HEK293T (cell line): ENCODE data around the gene SPATS2L.

Experiments used
- CTCF ChIA-PET: fragments of 350-600 bp; formaldehyde crosslinking; extraction: SDS; loops from one replicate; lab custom pipeline; 2021; ENCODE audit warnings: antibody characterized with exemption, inconsistent platforms; lab: Yijun Ruan, JAX
- POLR2A ChIA-PET: fragments of 350-600 bp; formaldehyde crosslinking; extraction: SDS; loops from one replicate; lab custom pipeline; 2020; ENCODE audit warnings: antibody characterized with exemption, inconsistent platforms; lab: Yijun Ruan, JAX
- DNase-seq: peaks from one replicate; pipeline ENCODE4 v3.0.0; 2012; ENCODE audit warnings: mixed read lengths; ENCODE audit errors: extremely low spot score
- ARNT ChIP-seq: fragments of 450-650 bp; IDR thresholded peaks from 2 replicates; pipeline ENCODE4 v1.6.1; 2017; ENCODE audit warnings: mild to moderate bottlenecking
- BHLHE40 ChIP-seq: fragments of 450-650 bp; IDR thresholded peaks from 2 replicates; pipeline ENCODE4 v1.6.1; 2016; ENCODE audit warnings: mild to moderate bottlenecking, moderate library complexity, borderline replicate concordance
- CTBP1 ChIP-seq: fragments of 450-650 bp; IDR thresholded peaks from 2 replicates; pipeline ENCODE4 v1.6.1; 2016; ENCODE audit warnings: borderline replicate concordance
- ELF4 ChIP-seq: fragments of 450-650 bp; IDR thresholded peaks from 2 replicates; pipeline ENCODE4 v1.6.1; 2017; ENCODE audit warnings: antibody characterized with exemption
- FOXA1 ChIP-seq: fragments of 450-650 bp; IDR thresholded peaks from 2 replicates; pipeline ENCODE4 v1.6.1; 2016; ENCODE audit warnings: mild to moderate bottlenecking
- FOXK2 ChIP-seq: fragments of 450-650 bp; IDR thresholded peaks from 2 replicates; pipeline ENCODE4 v1.6.1; 2016; ENCODE audit warnings: mild to moderate bottlenecking
- FOXM1 ChIP-seq: fragments of 450-650 bp; IDR thresholded peaks from 2 replicates; pipeline ENCODE4 v1.6.1; 2017; ENCODE audit warnings: mild to moderate bottlenecking, borderline replicate concordance
- HDGF ChIP-seq: fragments of 450-650 bp; IDR thresholded peaks from 2 replicates; pipeline ENCODE4 v1.6.1; 2017; ENCODE audit warnings: antibody characterized with exemption, borderline replicate concordance
- L3MBTL2 ChIP-seq: fragments of 450-650 bp; conservative IDR thresholded peaks from 2 replicates; pipeline ENCODE4 v1.6.1; 2016; ENCODE audit warnings: mild to moderate bottlenecking
- LEF1 ChIP-seq: fragments of 450-650 bp; IDR thresholded peaks from 2 replicates; pipeline ENCODE4 v1.6.1; 2017; ENCODE audit warnings: mild to moderate bottlenecking, borderline replicate concordance
- NFRKB ChIP-seq: fragments of 450-650 bp; IDR thresholded peaks from 2 replicates; pipeline ENCODE4 v1.6.1; 2016; ENCODE audit warnings: mild to moderate bottlenecking, moderate library complexity
- PKNOX1 ChIP-seq: fragments of 450-650 bp; IDR thresholded peaks from 2 replicates; pipeline ENCODE4 v1.6.1; 2016
- SP1 ChIP-seq: fragments of 450-650 bp; IDR thresholded peaks from 2 replicates; pipeline ENCODE4 v1.6.1; 2017
- SUZ12 ChIP-seq: fragments of 450-650 bp; IDR thresholded peaks from 2 replicates; pipeline ENCODE4 v1.6.1; 2016; ENCODE audit warnings: mild to moderate bottlenecking
- TARDBP ChIP-seq: fragments of 450-650 bp; IDR thresholded peaks from 2 replicates; pipeline ENCODE4 v1.6.1; 2016
- ZNF384 ChIP-seq: fragments of 450-650 bp; IDR thresholded peaks from 2 replicates; pipeline ENCODE4 v1.6.1; 2016

The SPATS2L gene

GRCh38 chr2:200259577-200259957 is 46.9 kb upstream of the SPATS2L start:
- ChIA-PET POLR2A (no interaction called here), CTCF (no interaction called here)
- no peak for TF ChIP-seq FOXK2
- no peak for TF ChIP-seq L3MBTL2
- no peak for TF ChIP-seq LEF1
- no peak for TF ChIP-seq ARNT
- TF ChIP-seq CTBP1, result no peak
- TF ChIP-seq NFRKB, result no peak
- no peak for TF ChIP-seq TARDBP
- TF ChIP-seq PKNOX1, result no peak
- TF ChIP-seq SP1, result no peak
- no peak for TF ChIP-seq ZNF384
- TF ChIP-seq SUZ12, result no peak
- TF ChIP-seq FOXM1, result no peak
- no peak for TF ChIP-seq HDGF
- TF ChIP-seq BHLHE40, result no peak
- no peak for TF ChIP-seq FOXA1
- TF ChIP-seq ELF4, result no peak
- no peak for DNase-seq

GRCh38 chr2:200262047-200262446 is 44.4 kb upstream of the SPATS2L start:
- no peak for DNase-seq
- ChIA-PET POLR2A (no interaction called here), CTCF (no interaction called here)
- TF ChIP-seq ARNT (no peak), NFRKB (no peak), SUZ12 (no peak), PKNOX1 (no peak), LEF1 (no peak)

- DNase-seq, result no peak
- TF ChIP-seq ELF4 (no peak), CTBP1 (no peak), L3MBTL2 (no peak), ARNT (no peak), ZNF384 (no peak), SUZ12 (no peak), TARDBP (no peak), LEF1 (no peak), FOXK2 (no peak)
- POLR2A ChIA-PET, result no interaction called here
- CTCF ChIA-PET, result no interaction called here
These were observed 43.2 kb upstream of the SPATS2L start for GRCh38 chr2:200263279-200263678.

GRCh38 chr2:200264631-200265030 is 41.9 kb upstream of the SPATS2L start:
- ChIA-PET CTCF (no interaction called here), POLR2A (no interaction called here)
- DNase-seq, result no peak
- TF ChIP-seq FOXA1 (no peak), L3MBTL2 (no peak), BHLHE40 (no peak), ARNT (no peak), PKNOX1 (no peak), FOXM1 (no peak), SP1 (no peak), TARDBP (no peak), NFRKB (no peak), HDGF (no peak), LEF1 (no peak), ELF4 (no peak), FOXK2 (no peak), SUZ12 (no peak), CTBP1 (no peak), ZNF384 (no peak)

GRCh38 chr2:200266406-200266805 is 40.1 kb upstream of the SPATS2L start:
- CTCF ChIA-PET, result no interaction called here
- DNase-seq, result no peak
- POLR2A ChIA-PET, result no interaction called here
- TF ChIP-seq ELF4, result no peak
- no peak for TF ChIP-seq FOXM1
- no peak for TF ChIP-seq FOXA1
- no peak for TF ChIP-seq SUZ12
- no peak for TF ChIP-seq BHLHE40
- no peak for TF ChIP-seq ZNF384
- no peak for TF ChIP-seq HDGF
- no peak for TF ChIP-seq CTBP1
- TF ChIP-seq ARNT, result no peak
- no peak for TF ChIP-seq NFRKB

GRCh38 chr2:200267350-200267749 is 39.1 kb upstream of the SPATS2L start:
- ChIA-PET POLR2A (no interaction called here), CTCF (no interaction called here)
- TF ChIP-seq ARNT (no peak), ZNF384 (no peak), FOXM1 (no peak), L3MBTL2 (no peak), ELF4 (no peak), LEF1 (no peak), PKNOX1 (no peak), NFRKB (no peak), HDGF (no peak), TARDBP (no peak), SUZ12 (no peak)

GRCh38 chr2:200270732-200271131 is 35.8 kb upstream of the SPATS2L start:
- TF ChIP-seq ELF4 (no peak), HDGF (no peak), PKNOX1 (no peak)
- CTCF ChIA-PET, result no interaction called here
- POLR2A ChIA-PET, result no interaction called here
- DNase-seq, result no peak

More at GRCh38 chr2:200267350-200267749, 39.1 kb upstream of the SPATS2L start:
- DNase-seq, result no peak
